ENCODE data around the gene TEF. TPM values are rescaled to one million over a fixed set of nuclear protein-coding genes. Genes with fewer than 3 reads are reported as not detected.

TEF gene
- total and polyA plus RNA-seq, 4 donors: 5.7 to 16.2 (median 10.2) TPM

DNA sequence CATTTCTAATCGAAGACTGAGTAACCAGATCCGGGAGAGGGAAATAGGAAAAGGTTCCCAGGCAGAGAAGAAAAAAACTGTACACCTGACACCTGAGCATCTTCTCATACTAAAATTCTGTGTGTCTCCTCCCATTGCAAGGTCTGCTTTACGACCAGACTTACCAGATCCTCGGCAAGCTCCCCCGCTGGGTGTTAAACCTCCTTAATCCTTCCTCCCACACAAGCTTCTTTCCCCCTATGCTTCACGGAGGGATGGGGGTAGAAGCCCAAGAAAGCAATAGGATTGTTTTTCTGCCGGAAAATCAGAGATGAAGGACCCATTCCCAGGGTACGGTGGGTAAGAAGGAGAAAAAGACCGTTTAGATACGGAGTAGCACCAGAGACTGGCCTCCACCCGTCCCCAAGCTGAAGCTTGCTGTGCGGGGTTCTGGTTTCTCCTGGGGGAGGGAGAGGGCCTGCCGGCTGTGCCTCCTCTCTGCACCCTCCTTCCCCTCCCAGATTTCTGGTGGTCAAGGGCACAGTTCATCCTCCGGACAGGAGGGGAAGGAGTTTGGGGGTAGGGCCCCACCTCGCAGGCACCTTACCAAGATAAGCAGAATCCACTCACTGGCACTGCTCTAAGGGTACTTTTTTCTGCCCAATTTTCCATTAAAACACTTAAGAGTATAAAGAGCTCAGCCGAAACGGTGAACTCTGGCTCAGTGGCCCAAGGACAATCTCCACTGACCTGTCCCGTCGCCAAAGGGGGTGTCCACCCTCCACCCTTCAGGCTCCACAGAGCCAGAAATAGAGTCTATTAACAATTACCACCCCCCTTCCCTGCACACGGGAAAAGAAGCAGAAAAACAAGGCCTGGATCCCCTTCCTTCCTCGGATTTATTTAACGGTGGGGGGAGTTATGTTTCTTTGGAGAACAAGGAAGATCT is 63.7 kb downstream of the TEF start:
- under 1% methylated on average over 22 of the region's 22 CpGs for WGBS
- peak; percentile 51 for DNase-seq (ENCODE audit: low spot score)
- Histone ChIP-seq H3K4me1 (ENCODE audit: control insufficient read depth in 4 of 4, insufficient read depth in 4 of 4, low read length in 3 of 4) (peaks cover 6 to 32% (median 27%) of the 10 kb centered on the region in 4 donors), H3K36me3 (ENCODE audit: control insufficient read depth in 4 of 4, insufficient read depth in 3 of 4, low read depth in 1 of 4, low read length in 3 of 4) (no peaks in the 10 kb centered on the region), H3K27me3 (ENCODE audit: control insufficient read depth in 4 of 4, insufficient read depth in 4 of 4, low read length in 3 of 4) (no peaks in the 10 kb centered on the region), H3K9me3 (ENCODE audit: control insufficient read depth in 4 of 4, low read length in 3 of 4) (no peaks in the 10 kb centered on the region), H3K4me3 (ENCODE audit: low read depth in 1 of 3, low read length in 3 of 3) (peak overlapping the region; percentile 69 to 98 (median 96)), H3K27ac (ENCODE audit: low read depth in 1 of 2, low read length in 2 of 2) (peak overlapping the region; percentile 90 to 100), H3K9ac (ENCODE audit: low read depth in 1 of 2, low read length in 2 of 2) (peak overlapping the region; percentile 91 to 99)
- TF ChIP-seq ZBTB33 (IDR thresholded peaks at IDR 0.05) (no peak), EGR1 (IDR thresholded peaks at IDR 0.05; ENCODE audit: low read depth in 2 of 2) (no peak), RXRA (IDR thresholded peaks at IDR 0.05) (peak in 1 of 2 donors; percentile 28), HNF4G (IDR thresholded peaks at IDR 0.05) (no peak), NR2F2 (IDR thresholded peaks at IDR 0.05) (no peak), GABPA (IDR thresholded peaks at IDR 0.05 in 1 of 2, conservative IDR thresholded peaks at IDR 0.05 in 1 of 2) (no peak), CTCF (IDR thresholded peaks at IDR 0.05; ENCODE audit: low read depth, low read length, missing input control) (no peak), TAF1 (conservative IDR thresholded peaks at IDR 0.05) (no peak), RAD21 (IDR thresholded peaks at IDR 0.05) (no peak), YY1 (IDR thresholded peaks at IDR 0.05) (peak; percentile 0), JUND (IDR thresholded peaks at IDR 0.05) (no peak)
- TF ChIP-seq, protein P1, sequence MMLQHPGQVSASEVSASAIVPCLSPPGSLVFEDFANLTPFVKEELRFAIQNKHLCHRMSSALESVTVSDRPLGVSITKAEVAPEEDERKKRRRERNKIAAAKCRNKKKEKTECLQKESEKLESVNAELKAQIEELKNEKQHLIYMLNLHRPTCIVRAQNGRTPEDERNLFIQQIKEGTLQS (IDR thresholded peaks at IDR 0.05): no peak

- Histone ChIP-seq H3K36me3 (ENCODE audit: control insufficient read depth in 4 of 4, insufficient read depth in 3 of 4, low read depth in 1 of 4, low read length in 3 of 4) (no peaks in the 10 kb centered on the region), H3K9ac (ENCODE audit: low read depth in 1 of 2, low read length in 2 of 2) (peak overlapping the region; percentile 91 to 99), H3K4me3 (ENCODE audit: low read depth in 1 of 3, low read length in 3 of 3) (peak overlapping the region; percentile 69 to 98 (median 96)), H3K27ac (ENCODE audit: low read depth in 1 of 2, low read length in 2 of 2) (peak overlapping the region; percentile 90 to 100), H3K27me3 (ENCODE audit: control insufficient read depth in 4 of 4, insufficient read depth in 4 of 4, low read length in 3 of 4) (no peaks in the 10 kb centered on the region), H3K4me1 (ENCODE audit: control insufficient read depth in 4 of 4, insufficient read depth in 4 of 4, low read length in 3 of 4) (peaks cover 6 to 29% (median 25%) of the 10 kb centered on the region in 4 donors), H3K9me3 (ENCODE audit: control insufficient read depth in 4 of 4, low read length in 3 of 4) (no peaks in the 10 kb centered on the region)
- WGBS: 1% methylated on average over 34 of the region's 34 CpGs
- peak; percentile 58 for DNase-seq (ENCODE audit: low spot score)
- TF ChIP-seq FOXA2 (IDR thresholded peaks at IDR 0.05) (no peak), ZBTB33 (IDR thresholded peaks at IDR 0.05) (no peak), YY1 (IDR thresholded peaks at IDR 0.05) (no peak), HNF4G (IDR thresholded peaks at IDR 0.05) (no peak), JUND (IDR thresholded peaks at IDR 0.05) (no peak), EGR1 (IDR thresholded peaks at IDR 0.05; ENCODE audit: low read depth in 2 of 2) (no peak), NR2F2 (IDR thresholded peaks at IDR 0.05) (no peak), FOXA1 (IDR thresholded peaks at IDR 0.05) (no peak), TAF1 (conservative IDR thresholded peaks at IDR 0.05) (no peak), GABPA (IDR thresholded peaks at IDR 0.05 in 1 of 2, conservative IDR thresholded peaks at IDR 0.05 in 1 of 2) (no peak), RXRA (IDR thresholded peaks at IDR 0.05) (no peak), REST (IDR thresholded peaks at IDR 0.05) (no peak), HNF4A (conservative IDR thresholded peaks at IDR 0.05) (no peak), SP1 (IDR thresholded peaks at IDR 0.05) (no peak)
- TF ChIP-seq, protein P2, sequence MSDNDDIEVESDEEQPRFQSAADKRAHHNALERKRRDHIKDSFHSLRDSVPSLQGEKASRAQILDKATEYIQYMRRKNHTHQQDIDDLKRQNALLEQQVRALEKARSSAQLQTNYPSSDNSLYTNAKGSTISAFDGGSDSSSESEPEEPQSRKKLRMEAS (IDR thresholded peaks at IDR 0.05): no peak
- TF ChIP-seq, protein P1 (IDR thresholded peaks at IDR 0.05): no peak
Observed at GRCh38 chr22:41446057-41446501, 64.3 kb downstream of the TEF start.
